CD4-positive, alpha-beta T cell (primary cell): ENCODE results near the gene ELF5. TPM values are rescaled to one million over a fixed set of nuclear protein-coding genes. Genes with fewer than 3 reads are reported as not detected.

Experiments
- ATAC-seq: fragments of 200-7000 bp; cut with Tn5 transposase; one replicate; pipeline ENCODE4 v1.10.0; 2022; ENCODE audit warnings: mild to moderate bottlenecking; ENCODE audit not compliant: poor library complexity
- CTCF ChIA-PET: fragments of 350-600 bp; sonication (Branson Sonifier 250); formaldehyde crosslinking; loops from one replicate; lab custom pipeline; 2021; ENCODE audit warnings: antibody characterized with exemption, inconsistent platforms; lab: Charles Lee
- POLR2A ChIA-PET: fragments of 350-600 bp; sonication (Branson Sonifier 250); formaldehyde crosslinking; loops from one replicate; lab custom pipeline; 2021; ENCODE audit warnings: antibody characterized with exemption, inconsistent platforms; lab: Charles Lee
- DNase-seq, 14 experiments: peaks; one replicate each; pipeline ENCODE4 v3.0.0-alpha.2; 2013 to 2020; ENCODE audit warnings: mixed read lengths in 2 of 14
- H3K27ac ChIP-seq, 2 donors: one replicate each; pipeline versions ENCODE4 v1.5.1 to v1.7.0; 2013; ENCODE audit warnings: low read length in 2 of 2, low read depth in 1 of 2, mild to moderate bottlenecking in 1 of 2
- H3K27me3 ChIP-seq, 2 experiments: 1 replicate in 1 of 2; 2 replicates in 1 of 2; pipeline versions ENCODE4 v1.6.1 to v1.7.0; 2013; ENCODE audit warnings: low read length in 2 of 2, control low read depth in 1 of 2, mild to moderate bottlenecking in 1 of 2, moderate library complexity in 1 of 2; ENCODE audit not compliant: insufficient read depth in 2 of 2, control insufficient read depth in 1 of 2
- H3K36me3 ChIP-seq: one replicate; pipeline ENCODE4 v1.6.1; 2013; ENCODE audit warnings: low read length, control low read depth; ENCODE audit not compliant: insufficient read depth
- H3K4me1 ChIP-seq: one replicate; pipeline ENCODE4 v1.6.1; 2013; ENCODE audit warnings: low read length, control low read depth; ENCODE audit not compliant: insufficient read depth
- H3K4me3 ChIP-seq: one replicate; pipeline ENCODE4 v1.5.1; 2013; ENCODE audit warnings: mild to moderate bottlenecking, low read length, moderate library complexity
- H3K9me3 ChIP-seq, 2 experiments: 1 replicate in 1 of 2; 2 replicates in 1 of 2; pipeline versions ENCODE4 v1.6.1 to v1.7.0; 2013; ENCODE audit warnings: low read length in 2 of 2, mild to moderate bottlenecking in 2 of 2, control low read depth in 1 of 2, moderate library complexity in 1 of 2; ENCODE audit not compliant: control insufficient read depth in 1 of 2, insufficient read depth in 1 of 2
- H3K27ac Mint-ChIP-seq: one replicate; pipeline ENCODE4 v1.8.0; 2020; ENCODE audit warnings: mixed read lengths
- H3K27me3 Mint-ChIP-seq: one replicate; pipeline ENCODE4 v1.8.0; 2021; ENCODE audit warnings: mixed read lengths
- H3K36me3 Mint-ChIP-seq: one replicate; pipeline ENCODE4 v1.8.0; 2021; ENCODE audit warnings: low read depth, mixed read lengths
- H3K4me1 Mint-ChIP-seq: one replicate; pipeline ENCODE4 v1.8.0; 2021; ENCODE audit warnings: low read depth, mixed read lengths
- H3K4me3 Mint-ChIP-seq: one replicate; pipeline ENCODE4 v1.8.0; 2020; ENCODE audit warnings: mild to moderate bottlenecking, mixed read lengths
- H3K9me3 Mint-ChIP-seq: one replicate; pipeline ENCODE4 v1.8.0; 2020; ENCODE audit warnings: mixed read lengths
- CTCF ChIP-seq: fragments of 200-600 bp; IDR thresholded peaks from one replicate; pipeline ENCODE4 v1.8.0; 2022; ENCODE audit warnings: antibody characterized with exemption, mild to moderate bottlenecking
- intact Hi-C, 2 experiments: fragments of 100-400 bp; cut with DNase I in 1 of 2; cut with micrococcal nuclease in 1 of 2; formaldehyde crosslinking; loops; one replicate each; pipeline versions ENCODE4 v1.15.1 to v1.9.0; 2023 to 2025; cut with DNase I, micrococcal nuclease
- total RNA-seq, 174 experiments: library from RNA in 2 of 174; stranded (reverse) in 2 of 174; gene quantifications; one replicate each; pipeline ENCODE4 v1.2.3 and lab custom pipeline; 2021 to 2026

Gene ELF5
- total RNA-seq, 2 experiments from 2014 or later = not detected

- POLR2A ChIA-PET = interaction anchor here (1.5 kb wide), 1 partner anchor 29 kb away, joined by 5 read pairs; the partner anchor contains the start of gene CAT
- peaks cover 58% of the 10 kb centered on the region for H3K36me3 ChIP-seq
These were observed 45.3 kb downstream of the ELF5 start for GRCh38 chr11:34468209-34468841.

GRCh38 chr11:34466802-34467488 lies 46.6 kb downstream of the ELF5 start:
- Histone ChIP-seq H3K36me3 (peaks cover 64% of the 10 kb centered on the region), H3K9me3 (peaks cover 6 to 9% of the 10 kb centered on the region in 2 experiments), H3K4me1 (no peaks in the 10 kb centered on the region), H3K4me3 (no peak overlapping the region), H3K27me3 (no peaks in the 10 kb centered on the region), H3K27ac (no peak overlapping the region)
- Mint-ChIP-seq H3K4me1 (peaks cover 5% of the 10 kb centered on the region), H3K27ac (no peak overlapping the region), H3K36me3 (peaks cover 91% of the 10 kb centered on the region), H3K9me3 (peaks cover 9% of the 10 kb centered on the region), H3K27me3 (no peaks in the 10 kb centered on the region), H3K4me3 (no peak overlapping the region)
- intact Hi-C loops = no loop called here
- CTCF ChIA-PET = interaction anchor here (1.0 to 2.6 kb wide), 3 partner anchors 26 to 293 kb away, joined by 3 to 11 read pairs (median 3); no protein-coding TSS in a partner anchor
- DNase-seq (no peak), ATAC-seq (no peak)
- TF ChIP-seq CTCF = no peak
- POLR2A ChIA-PET = no interaction called here

More at GRCh38 chr11:34468209-34468841, 45.3 kb downstream of the ELF5 start:
- Histone ChIP-seq H3K4me3 (no peak overlapping the region), H3K4me1 (no peaks in the 10 kb centered on the region), H3K27me3 (no peaks in the 10 kb centered on the region), H3K27ac (no peak overlapping the region), H3K9me3 (peaks cover 6 to 9% of the 10 kb centered on the region in 2 experiments)
- peaks cover 9% of the 10 kb centered on the region for H3K9me3 Mint-ChIP-seq
- TF ChIP-seq CTCF = peak; percentile 57
- peak; percentile 49 for ATAC-seq
- CTCF ChIA-PET = interaction anchor here (0.8 to 2.6 kb wide), 6 partner anchors 14 to 660 kb away, joined by 3 to 11 read pairs (median 3); partner anchors contain the start of gene ABTB2
- H3K27ac Mint-ChIP-seq = no peak overlapping the region
- H3K4me3 Mint-ChIP-seq = no peak overlapping the region
- DNase-seq = peak in 12 of 14 experiments; percentile 2 to 60 (median 18)
- intact Hi-C loops = loop anchor here in 1 of 2 experiments (2.0 kb wide), 1 partner anchor 294 kb away; no protein-coding TSS in a partner anchor
- peaks cover 91% of the 10 kb centered on the region for H3K36me3 Mint-ChIP-seq
- H3K4me1 Mint-ChIP-seq = peaks cover 5% of the 10 kb centered on the region
- no peaks in the 10 kb centered on the region for H3K27me3 Mint-ChIP-seq

- Histone ChIP-seq H3K4me3 (no peak overlapping the region), H3K4me1 (no peaks in the 10 kb centered on the region), H3K27ac (no peak overlapping the region), H3K9me3 (peaks cover 6 to 9% of the 10 kb centered on the region in 2 experiments), H3K36me3 (peaks cover 60% of the 10 kb centered on the region), H3K27me3 (no peaks in the 10 kb centered on the region)
- Mint-ChIP-seq H3K27me3 (no peaks in the 10 kb centered on the region), H3K4me3 (no peak overlapping the region), H3K36me3 (peaks cover 92% of the 10 kb centered on the region), H3K4me1 (peaks cover 5% of the 10 kb centered on the region), H3K9me3 (peaks cover 9% of the 10 kb centered on the region), H3K27ac (peak overlapping the region; percentile 54)
- intact Hi-C loops = no loop called here
- peak in 1 of 14 experiments; percentile 9 for DNase-seq
- ChIA-PET POLR2A (no interaction called here), CTCF (interaction anchor here (1.2 kb wide), 1 partner anchor 656 kb away, joined by 3 read pairs; no protein-coding TSS in a partner anchor)
- no peak for TF ChIP-seq CTCF
- no peak for ATAC-seq
These were observed 49.0 kb downstream of the ELF5 start for GRCh38 chr11:34464591-34465051.
